ENCODE results near the gene MT1M. TPM values are rescaled to one million over a fixed set of nuclear protein-coding genes. Genes with fewer than 3 reads are reported as not detected.

The MT1M gene
- total RNA-seq, 1 donor from 2014 or later, result not detected

GRCh38 chr16:56636616-56637413 lies 4.4 kb downstream of the MT1M start:
- POLR2A ChIA-PET, result no interaction called here
- peaks cover 22% of the 10 kb centered on the region for H3K4me1 Mint-ChIP-seq
- H3K4me3 Mint-ChIP-seq, result no peak overlapping the region
- H3K9me3 Mint-ChIP-seq, result no peaks in the 10 kb centered on the region
- H3K36me3 Mint-ChIP-seq (ENCODE audit: low read depth), result no peaks in the 10 kb centered on the region
- ATAC-seq (ENCODE audit: low read depth), result no peak
- H3K27me3 Mint-ChIP-seq, result peaks cover 69% of the 10 kb centered on the region
- intact Hi-C loops (cut with micrococcal nuclease), result loop anchor here (10.0 kb wide), 1 partner anchor 298 kb away; the partner anchor contains the start of gene HERPUD1
- no peak for TF ChIP-seq CTCF (IDR thresholded peaks at IDR 0.05)
- no peak overlapping the region for H3K27ac Mint-ChIP-seq
- CTCF ChIA-PET, result no interaction called here
- DNase-seq, result no peak

GRCh38 chr16:56637814-56638750 lies 5.6 kb downstream of the MT1M start, which contains the start of gene MT1A:
MT1A (plus strand) TSS chr16:56638666; CDS start chr16:56638739, 73 bp downstream.
- ATAC-seq (ENCODE audit: low read depth), result no peak
- POLR2A ChIA-PET, result no interaction called here
- intact Hi-C loops (cut with micrococcal nuclease), result loop anchor here (10.0 kb wide), 1 partner anchor 297 kb away; the partner anchor contains the start of gene HERPUD1
- Mint-ChIP-seq H3K36me3 (ENCODE audit: low read depth) (no peaks in the 10 kb centered on the region), H3K4me3 (peak within 1 kb of the TSS; percentile 41), H3K27me3 (peaks cover 72% of the 10 kb centered on the region), H3K27ac (no peak within 1 kb of the TSS), H3K9me3 (no peaks in the 10 kb centered on the region), H3K4me1 (peaks cover 20% of the 10 kb centered on the region)
- no peak for TF ChIP-seq CTCF (IDR thresholded peaks at IDR 0.05)
- CTCF ChIA-PET, result no interaction called here
- DNase-seq, result no peak

- Mint-ChIP-seq H3K27me3 (peaks cover 69% of the 10 kb centered on the region), H3K36me3 (ENCODE audit: low read depth) (no peaks in the 10 kb centered on the region), H3K27ac (no peak overlapping the region), H3K4me3 (no peak overlapping the region), H3K9me3 (no peaks in the 10 kb centered on the region), H3K4me1 (peaks cover 28% of the 10 kb centered on the region)
- ATAC-seq (ENCODE audit: low read depth), result no peak
- TF ChIP-seq CTCF (IDR thresholded peaks at IDR 0.05), result no peak
- CTCF ChIA-PET, result no interaction called here
- intact Hi-C loops (cut with micrococcal nuclease), result loop anchor here (10.0 kb wide), 1 partner anchor 296 kb away; the partner anchor contains the start of gene HERPUD1
- DNase-seq, result no peak
- POLR2A ChIA-PET, result interaction anchor here (0.7 to 2.4 kb wide), 2 partner anchors 9 to 15 kb away, joined by 4 to 5 read pairs; no protein-coding TSS in a partner anchor
These were observed 6.6 kb downstream of the MT1M start for GRCh38 chr16:56639045-56639444.

GRCh38 chr16:56640076-56640475 lies 7.6 kb downstream of the MT1M start:
- DNase-seq, result no peak
- ChIA-PET POLR2A (interaction anchor here (2.4 kb wide), 1 partner anchor 10 kb away, joined by 5 read pairs; no protein-coding TSS in a partner anchor), CTCF (no interaction called here)
- Mint-ChIP-seq H3K27ac (no peak overlapping the region), H3K27me3 (peaks cover 67% of the 10 kb centered on the region), H3K4me3 (no peak overlapping the region), H3K4me1 (peaks cover 27% of the 10 kb centered on the region), H3K36me3 (ENCODE audit: low read depth) (no peaks in the 10 kb centered on the region), H3K9me3 (no peaks in the 10 kb centered on the region)
- intact Hi-C loops (cut with micrococcal nuclease), result loop anchor here (5.0 kb wide), 1 partner anchor 42 kb away; the partner anchor contains the start of gene MT1X
- no peak for TF ChIP-seq CTCF (IDR thresholded peaks at IDR 0.05)
- no peak for ATAC-seq (ENCODE audit: low read depth)

All from activated B cell treated with CpG ODN at 0.5 μM for 24 hours (primary cell).